IMR-90 (cell line): ENCODE results near the gene ISOC1.

Experiments used
- CEBPB ChIP-seq: IDR thresholded peaks from 2 replicates; pipeline ENCODE4 v1.6.1; 2012; ENCODE audit warnings: low read depth, low read length, improper control_type of control experiment
- MAZ ChIP-seq: IDR thresholded peaks from 2 replicates; pipeline ENCODE4 v1.6.1; 2012; ENCODE audit warnings: low read depth, mild to moderate bottlenecking, low read length, improper control_type of control experiment, moderate library complexity, borderline replicate concordance
- MXI1 ChIP-seq: IDR thresholded peaks from 2 replicates; pipeline ENCODE4 v1.6.1; 2012; ENCODE audit warnings: low read depth, mild to moderate bottlenecking, low read length, moderate library complexity, borderline replicate concordance
- POLR2A ChIP-seq: IDR thresholded peaks from 2 replicates; pipeline ENCODE4 v1.6.1; 2012; ENCODE audit warnings: mild to moderate bottlenecking, low read depth, low read length
- RCOR1 ChIP-seq: IDR thresholded peaks from 2 replicates; pipeline ENCODE4 v1.6.1; 2012; ENCODE audit warnings: mild to moderate bottlenecking, low read length, improper control_type of control experiment; ENCODE audit not compliant: insufficient replicate concordance
- SMC3 ChIP-seq: fragments of 150-350 bp; IDR thresholded peaks from 2 replicates; pipeline ENCODE4 v1.6.1; 2016; ENCODE audit warnings: low read depth, mild to moderate bottlenecking, antibody characterized with exemption, low read length, moderate library complexity
- TF ChIP-seq, protein P1 (sequence below): conservative IDR thresholded peaks from 2 replicates; pipeline ENCODE4 v1.5.1; 2012; ENCODE audit warnings: mild to moderate bottlenecking, low read depth, low read length, improper control_type of control experiment
- TF ChIP-seq, protein P2 (sequence below): fragments of 150-350 bp; IDR thresholded peaks from 2 replicates; pipeline ENCODE4 v1.6.1; 2017; ENCODE audit warnings: mild to moderate bottlenecking, antibody characterized with exemption, low read length, low read depth

GRCh38 chr5:129094924-129095899 is 663 bp downstream of the ISOC1 start:
- TF ChIP-seq, protein P1, sequence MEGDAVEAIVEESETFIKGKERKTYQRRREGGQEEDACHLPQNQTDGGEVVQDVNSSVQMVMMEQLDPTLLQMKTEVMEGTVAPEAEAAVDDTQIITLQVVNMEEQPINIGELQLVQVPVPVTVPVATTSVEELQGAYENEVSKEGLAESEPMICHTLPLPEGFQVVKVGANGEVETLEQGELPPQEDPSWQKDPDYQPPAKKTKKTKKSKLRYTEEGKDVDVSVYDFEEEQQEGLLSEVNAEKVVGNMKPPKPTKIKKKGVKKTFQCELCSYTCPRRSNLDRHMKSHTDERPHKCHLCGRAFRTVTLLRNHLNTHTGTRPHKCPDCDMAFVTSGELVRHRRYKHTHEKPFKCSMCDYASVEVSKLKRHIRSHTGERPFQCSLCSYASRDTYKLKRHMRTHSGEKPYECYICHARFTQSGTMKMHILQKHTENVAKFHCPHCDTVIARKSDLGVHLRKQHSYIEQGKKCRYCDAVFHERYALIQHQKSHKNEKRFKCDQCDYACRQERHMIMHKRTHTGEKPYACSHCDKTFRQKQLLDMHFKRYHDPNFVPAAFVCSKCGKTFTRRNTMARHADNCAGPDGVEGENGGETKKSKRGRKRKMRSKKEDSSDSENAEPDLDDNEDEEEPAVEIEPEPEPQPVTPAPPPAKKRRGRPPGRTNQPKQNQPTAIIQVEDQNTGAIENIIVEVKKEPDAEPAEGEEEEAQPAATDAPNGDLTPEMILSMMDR = 0 out of 2 replicates have a peak, but pooled peaks have one; percentile 9
- TF ChIP-seq, protein P2, sequence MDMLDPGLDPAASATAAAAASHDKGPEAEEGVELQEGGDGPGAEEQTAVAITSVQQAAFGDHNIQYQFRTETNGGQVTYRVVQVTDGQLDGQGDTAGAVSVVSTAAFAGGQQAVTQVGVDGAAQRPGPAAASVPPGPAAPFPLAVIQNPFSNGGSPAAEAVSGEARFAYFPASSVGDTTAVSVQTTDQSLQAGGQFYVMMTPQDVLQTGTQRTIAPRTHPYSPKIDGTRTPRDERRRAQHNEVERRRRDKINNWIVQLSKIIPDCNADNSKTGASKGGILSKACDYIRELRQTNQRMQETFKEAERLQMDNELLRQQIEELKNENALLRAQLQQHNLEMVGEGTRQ = no peak
- TF ChIP-seq POLR2A (no peak), CEBPB (peak; percentile 59), RCOR1 (no peak), MAZ (no peak; the same call in 1 of the 2 replicates), SMC3 (no peak), MXI1 (no peak)
